SK-MEL-5 (cell line): Measurements from ENCODE around the gene BDH1. TPM values are rescaled to one million over a fixed set of nuclear protein-coding genes. Genes with fewer than 3 reads are reported as not detected.

Experiments used
- DNase-seq: peaks from one replicate; pipeline ENCODE4 v3.0.0-alpha.2; 2016; ENCODE audit warnings: low read depth, low spot score
- in situ Hi-C: cut with HindIII; loops from 2 replicates; pipeline ENCODE4 v1.10.0; 2016; ENCODE audit warnings: low sequenced_read_pairs, high pct_unique_total_duplicates, low pct_unique_long_range_greater_than_20kb
- small RNA-seq, 2 experiments: library from RNA; depleted of rRNA; stranded (forward); fragments of <200 nt; gene quantifications; one replicate each; pipeline ENCODE3, GENCODE V24; 2014
- total RNA-seq: library from RNA; depleted of rRNA; stranded (reverse); fragments of >200 nt; shearing (Covaris generic); gene quantifications from 2 replicates; pipeline ENCODE4 v1.2.3, GENCODE V29; 2014; rRNA removed

BDH1 gene
- total RNA-seq, 1 experiment from 2014 or later = 5.0 TPM

- in situ Hi-C loops = no loop called here
- no peak for DNase-seq
Observed at GRCh38 chr3:197463279-197463678, 92.5 kb downstream of the BDH1 start.

- DNase-seq = no peak
- in situ Hi-C loops = no loop called here
Observed at GRCh38 chr3:197462808-197463207, 93.0 kb downstream of the BDH1 start.

- no peak for DNase-seq
- in situ Hi-C loops = no loop called here
Observed at GRCh38 chr3:197460639-197461038, 95.1 kb downstream of the BDH1 start.

DNA sequence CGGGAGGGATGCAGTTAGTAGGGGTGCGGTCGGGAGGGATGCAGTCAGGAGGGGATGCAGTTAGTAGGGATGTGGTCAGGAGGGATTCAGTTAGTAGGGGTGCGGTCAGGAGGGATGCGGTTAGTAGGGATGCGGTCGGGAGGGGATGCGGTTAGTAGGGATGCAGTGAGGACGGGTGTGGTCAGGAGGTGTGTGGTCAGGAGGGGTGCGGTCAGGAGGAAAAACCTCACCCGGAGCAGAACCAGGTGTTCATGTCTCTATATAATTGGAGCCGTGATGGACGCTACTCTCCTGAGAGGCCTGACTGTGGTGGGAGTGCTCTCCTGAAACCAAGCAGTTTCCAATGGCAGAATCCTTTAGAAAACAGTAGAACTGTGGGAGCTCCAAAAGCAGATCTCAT is 95.8 kb downstream of the BDH1 start:
- in situ Hi-C loops = no loop called here
- no peak for DNase-seq

Small RNA genes within 50 kb of the gene (small RNA-seq; reads per million reads assigned to genes)
- 0 reads per million in 2 experiments for gene AC132008.1

Other genes starting within 250 kb of the BDH1 start
- 24.6 and 27.1 TPM in 2 replicates for gene RUBCN, start 180.9 kb upstream of the BDH1 start, total RNA-seq
- 76.8 and 101 TPM in 2 replicates for gene FYTTD1, start 193.9 kb upstream of the BDH1 start, total RNA-seq
- gene LRCH3, start 235.3 kb upstream of the BDH1 start, total RNA-seq = 92.3 and 93.7 TPM in 2 replicates